GDM1 (cell line): Measurements from ENCODE around the gene SLC31A1.
"Not testable (repeated sequence)": the region's sequence is repeated elsewhere in the genome, so short reads cannot be mapped to it uniquely, and the experiment has no call there.

Experiments used
- DNase-seq: peaks from one replicate; lab custom pipeline; 2025; lab: John Stamatoyannopoulos, UW

Gene SLC31A1

DNA sequence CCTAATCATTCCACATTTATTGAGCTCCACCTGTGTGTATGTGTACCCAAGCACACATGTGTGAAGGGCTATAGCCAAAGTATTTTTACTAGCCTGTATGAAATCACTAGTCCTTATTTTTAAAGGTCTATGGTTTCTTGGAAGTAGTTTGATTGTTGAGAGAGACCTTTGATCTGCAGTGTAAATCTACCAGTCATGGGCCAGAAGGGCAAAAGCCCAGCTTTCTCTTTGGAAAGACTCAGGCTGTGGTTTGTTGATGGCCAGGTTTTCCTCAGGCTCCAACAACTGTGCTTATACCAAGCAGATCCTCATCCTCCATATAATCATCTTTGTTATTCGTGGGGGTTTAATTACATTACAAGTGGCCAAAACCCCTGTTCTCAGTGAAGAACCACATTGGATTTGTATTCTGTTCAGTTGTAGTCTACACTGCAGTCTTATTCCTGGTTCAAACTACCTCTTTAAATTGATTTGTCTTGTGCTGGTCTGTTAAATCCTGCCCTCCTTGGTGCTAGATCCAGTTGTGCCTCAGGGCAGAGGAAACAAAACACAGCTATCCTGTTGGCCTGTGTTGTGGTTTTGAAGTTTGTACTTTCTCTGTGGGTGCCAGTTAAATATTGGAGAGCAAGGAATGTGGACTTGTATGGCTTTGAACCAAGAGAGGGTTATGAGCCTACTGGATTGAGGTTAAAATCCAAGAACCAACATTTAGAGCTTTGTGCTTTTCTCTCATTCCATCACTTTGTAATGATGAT lies 40.8 kb downstream of the SLC31A1 start:
- DNase-seq, result no peak

DNA sequence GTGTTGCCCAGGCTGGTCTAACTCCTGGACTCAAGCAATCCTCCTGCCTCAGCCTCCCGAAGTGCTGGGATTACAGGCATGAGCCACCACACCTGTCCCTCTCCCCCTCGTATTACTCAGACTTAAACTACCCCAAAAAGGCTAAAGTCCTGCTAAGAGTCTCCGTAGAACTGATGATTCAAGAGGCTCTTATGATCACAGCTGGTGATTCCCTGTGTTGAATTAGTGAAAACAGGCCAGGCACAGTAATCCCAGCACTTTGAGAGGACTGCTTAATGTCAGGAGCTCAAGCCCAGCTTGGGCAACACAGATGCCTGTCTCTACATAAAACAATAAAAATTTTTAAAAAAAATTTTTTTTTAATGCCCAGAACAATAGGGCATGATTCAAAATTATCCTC lies 44.8 kb downstream of the SLC31A1 start:
- DNase-seq, result no peak

DNA sequence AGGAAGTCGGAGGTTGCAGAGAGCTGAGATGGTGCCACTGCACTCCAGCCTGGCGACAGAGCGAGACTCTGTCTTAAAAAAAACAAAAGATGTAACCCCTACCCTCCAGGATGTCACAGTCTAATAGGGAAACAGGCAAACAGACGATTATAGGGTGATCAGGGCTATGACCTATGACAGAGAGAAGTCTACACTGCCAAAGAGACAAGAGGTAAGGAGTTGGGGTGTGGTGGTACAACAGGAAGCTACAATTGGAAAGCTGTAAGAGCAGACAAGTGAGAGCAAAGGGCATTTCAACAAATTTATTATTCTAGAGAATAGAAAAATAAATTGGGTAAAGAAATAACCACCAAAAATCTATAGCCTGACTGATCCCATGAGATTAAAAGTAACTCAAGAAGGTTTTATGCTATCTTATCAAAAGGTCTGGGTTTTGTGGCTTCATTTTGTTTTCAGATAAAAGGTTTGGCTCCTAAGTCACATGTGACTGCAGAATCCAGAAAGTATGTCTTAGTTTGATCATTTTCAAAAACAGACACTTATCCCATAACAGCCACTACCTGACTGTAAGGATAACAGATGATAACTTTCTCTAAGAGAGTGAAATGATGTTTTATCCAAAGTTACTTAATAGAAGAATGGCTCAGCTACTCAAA lies 46.7 kb downstream of the SLC31A1 start:
- DNase-seq, result no peak

DNA sequence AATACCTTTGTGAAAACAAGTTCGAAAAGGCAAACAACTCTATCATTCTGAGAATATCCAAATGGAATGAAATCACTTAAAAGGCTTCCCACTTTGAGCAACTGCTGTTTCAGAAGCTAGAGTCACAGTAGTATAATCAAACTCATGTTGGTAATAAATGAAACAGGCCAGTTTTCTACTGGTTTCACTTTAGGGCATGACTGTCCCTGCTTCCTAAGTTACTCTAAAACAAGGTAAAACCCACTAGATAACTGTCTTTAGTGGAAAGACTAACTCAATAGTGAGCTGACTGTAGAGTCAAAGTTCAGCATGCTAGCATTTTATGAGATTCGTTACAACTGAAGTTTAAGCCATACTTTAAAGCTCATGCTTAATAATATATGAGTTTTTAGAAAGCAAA lies 48.0 kb downstream of the SLC31A1 start:
- no peak for DNase-seq

DNA sequence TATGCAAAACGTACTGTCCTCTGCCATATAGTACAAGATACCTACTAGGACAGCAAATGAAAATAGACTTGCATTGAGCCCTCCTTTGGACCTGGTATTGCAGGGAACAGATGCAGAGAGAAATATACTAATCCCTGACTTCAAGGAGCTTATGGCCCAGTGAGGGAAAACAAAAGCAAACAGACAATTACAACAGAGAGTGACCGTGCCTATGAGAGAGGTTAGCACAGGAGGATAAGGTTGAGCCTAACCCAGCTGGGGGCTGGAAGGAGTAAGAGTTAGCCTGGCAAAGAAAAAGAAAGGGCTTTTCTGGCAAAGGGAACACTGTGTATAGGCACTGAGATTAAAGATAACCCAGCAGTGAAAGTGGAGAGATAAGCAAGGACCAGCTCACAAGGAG lies 48.5 kb downstream of the SLC31A1 start:
- DNase-seq, result no peak

DNA sequence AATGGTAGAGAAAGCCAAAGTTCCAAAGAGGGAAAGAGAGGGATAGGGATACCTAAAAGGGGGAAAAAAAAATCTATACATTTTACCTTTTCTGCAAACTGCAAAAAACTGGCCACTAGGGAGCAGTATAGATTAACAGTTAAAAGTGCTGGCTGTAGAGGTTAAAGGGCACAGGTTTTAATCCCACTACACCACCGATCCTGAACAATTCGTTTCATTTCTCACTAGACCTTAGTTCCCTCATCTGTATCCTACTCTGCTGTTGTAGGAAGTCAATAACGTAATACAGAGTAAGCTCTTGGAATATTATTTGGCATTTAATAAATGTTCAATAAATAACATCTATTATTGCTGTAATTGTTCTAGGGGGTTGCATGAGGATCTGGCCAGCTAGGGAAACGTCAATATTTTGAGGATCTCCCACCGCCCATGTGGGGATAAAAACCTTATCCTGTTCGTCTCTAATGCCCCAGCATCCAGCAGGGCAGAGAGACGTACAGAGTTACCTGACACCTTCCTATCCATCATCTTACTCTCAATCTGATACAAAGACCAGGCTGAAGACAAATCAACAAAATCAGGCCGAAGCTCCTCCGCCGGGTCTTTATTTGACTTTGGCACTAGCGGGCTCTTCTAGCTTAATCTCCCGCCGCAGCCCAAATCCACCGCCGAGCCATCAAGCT lies 53.3 kb downstream of the SLC31A1 start:
- DNase-seq, result peak; percentile 11

DNA sequence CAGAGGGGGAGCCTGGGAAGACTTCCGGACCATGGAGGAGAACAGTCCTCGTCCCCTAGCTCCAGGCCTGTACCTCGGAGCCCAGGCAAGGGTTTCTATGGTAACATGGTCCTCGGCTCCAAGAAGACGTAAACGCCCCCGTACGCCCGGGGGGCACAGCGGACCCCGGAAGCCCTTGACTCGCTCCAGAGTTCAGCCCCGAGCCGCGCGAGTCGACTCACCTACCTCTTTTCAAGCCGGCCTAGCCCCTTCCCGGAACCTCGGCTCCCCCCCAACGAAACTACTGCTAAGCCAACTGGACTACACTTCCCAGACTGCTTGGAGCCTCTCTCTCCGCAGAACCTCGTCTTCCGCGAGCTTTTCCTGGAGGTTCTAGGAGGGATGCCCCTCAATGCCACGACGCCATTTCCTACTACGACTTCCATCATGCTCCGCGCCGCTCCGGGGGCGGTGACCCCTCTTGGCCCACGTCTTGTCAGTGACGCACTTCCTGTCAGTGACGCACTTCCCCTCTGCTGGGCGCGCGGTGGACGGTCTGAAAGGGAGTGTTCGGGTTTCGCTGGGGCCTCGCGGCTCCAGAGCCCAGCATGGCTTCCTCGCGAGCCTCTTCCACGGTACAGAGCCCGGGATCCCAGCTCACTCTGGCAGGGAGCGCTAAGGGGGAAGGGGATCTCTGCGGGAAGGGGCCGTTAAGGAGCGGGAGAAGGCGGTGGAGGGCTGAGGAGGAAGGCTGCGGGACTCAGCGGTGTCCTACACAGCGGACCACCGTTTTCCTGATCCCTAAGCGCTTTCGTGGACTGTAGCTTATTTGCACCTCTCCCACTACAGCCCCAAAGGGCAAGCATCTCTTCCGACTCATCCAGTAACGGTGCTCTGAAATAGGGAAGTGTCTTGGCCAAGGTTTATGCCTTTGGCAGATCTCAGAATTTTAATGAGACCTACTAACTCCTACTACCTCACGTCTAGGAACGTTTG lies 54.1 kb downstream of the SLC31A1 start, which contains the start of the genes CDC26 and PRPF4:
Gene CDC26, minus strand, starts transcription at position 416 of the 975 bp plus-strand sequence. CDS start 3,065 bp downstream, outside the sequence.
Gene PRPF4, plus strand, starts transcription at position 502 of the 975 bp plus-strand sequence. Its CDS starts 86 bp downstream, at position 588.
- DNase-seq, result peak; percentile 96

DNA sequence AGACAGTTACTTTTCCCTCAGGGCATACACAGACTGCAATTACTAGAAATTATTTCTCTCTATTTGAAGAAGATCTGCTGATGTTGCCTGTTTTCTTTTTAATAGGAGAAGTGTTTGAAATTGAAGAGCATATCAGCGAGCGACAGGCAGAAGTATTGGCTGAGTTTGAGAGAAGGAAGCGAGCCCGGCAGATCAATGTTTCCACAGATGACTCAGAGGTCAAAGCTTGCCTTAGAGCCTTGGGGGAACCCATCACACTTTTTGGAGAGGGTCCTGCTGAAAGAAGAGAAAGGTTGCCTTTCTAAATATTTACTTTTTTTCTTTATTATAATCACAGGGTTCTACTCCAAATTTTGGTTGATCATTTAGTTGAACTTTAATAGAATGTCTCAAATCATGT lies 57.5 kb downstream of the SLC31A1 start:
- no peak for DNase-seq

DNA sequence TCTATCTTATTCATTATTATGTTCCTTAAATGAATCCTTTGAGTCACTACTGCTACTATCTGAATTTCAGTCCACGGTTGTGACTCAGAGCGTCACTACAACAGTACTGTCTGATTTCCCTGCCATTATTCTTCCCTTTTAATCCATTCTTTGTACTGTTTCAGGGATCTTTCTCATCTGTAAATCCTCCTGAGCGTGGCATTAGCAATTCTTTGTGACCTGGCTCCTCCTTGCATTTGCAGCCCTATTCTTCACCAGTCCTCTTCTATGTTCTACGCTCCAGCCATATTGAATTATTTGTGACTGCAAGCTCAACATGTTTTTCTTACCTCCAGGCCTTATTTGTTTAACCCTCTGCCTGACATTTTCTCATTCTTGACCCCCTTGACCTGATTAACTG lies 60.0 kb downstream of the SLC31A1 start:
- DNase-seq, result no peak

DNA sequence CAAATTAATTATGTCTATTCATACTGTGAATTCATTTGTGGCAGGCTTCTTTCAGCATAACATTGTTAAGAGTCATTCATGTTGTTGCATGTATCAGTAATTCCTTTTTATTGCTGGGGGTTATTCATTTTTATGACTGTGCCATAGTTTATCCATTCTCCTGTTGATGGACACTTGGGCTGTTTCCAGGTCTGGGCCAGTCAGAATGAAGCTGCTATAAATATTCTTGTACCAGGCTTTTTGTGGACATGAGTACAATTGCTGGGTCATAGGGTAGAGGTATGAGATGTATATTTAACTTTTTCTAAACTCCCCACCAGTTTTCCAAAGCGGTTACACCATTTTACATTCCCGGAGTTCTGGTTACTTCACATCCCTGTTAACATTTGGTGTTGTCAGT lies 67.7 kb downstream of the SLC31A1 start:
- DNase-seq, result no peak

DNA sequence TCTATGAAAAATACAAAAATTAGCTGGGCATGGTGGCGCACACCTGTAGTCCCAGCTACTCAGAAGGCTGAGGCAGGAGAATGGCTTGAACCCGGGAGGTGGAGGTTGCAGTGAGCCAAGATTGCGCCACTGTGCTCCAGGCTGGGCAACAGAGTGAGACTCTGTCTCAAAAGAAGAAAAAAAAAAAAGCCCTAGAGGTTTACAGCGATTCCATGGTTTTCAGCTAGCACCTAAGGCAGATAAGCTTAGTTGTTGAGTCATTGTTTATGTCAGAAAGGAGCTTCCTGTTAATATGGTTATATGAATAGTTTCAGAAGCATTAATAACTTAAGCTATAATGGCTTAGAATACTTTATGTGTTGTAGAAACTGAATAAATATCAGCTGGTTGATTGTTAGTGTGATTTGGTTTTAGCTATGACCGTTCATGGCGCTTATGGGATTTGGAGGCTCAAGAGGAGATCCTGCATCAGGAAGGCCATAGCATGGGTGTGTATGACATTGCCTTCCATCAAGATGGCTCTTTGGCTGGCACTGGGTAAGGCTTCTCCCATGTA lies 68.8 kb downstream of the SLC31A1 start:
- no peak for DNase-seq

DNA sequence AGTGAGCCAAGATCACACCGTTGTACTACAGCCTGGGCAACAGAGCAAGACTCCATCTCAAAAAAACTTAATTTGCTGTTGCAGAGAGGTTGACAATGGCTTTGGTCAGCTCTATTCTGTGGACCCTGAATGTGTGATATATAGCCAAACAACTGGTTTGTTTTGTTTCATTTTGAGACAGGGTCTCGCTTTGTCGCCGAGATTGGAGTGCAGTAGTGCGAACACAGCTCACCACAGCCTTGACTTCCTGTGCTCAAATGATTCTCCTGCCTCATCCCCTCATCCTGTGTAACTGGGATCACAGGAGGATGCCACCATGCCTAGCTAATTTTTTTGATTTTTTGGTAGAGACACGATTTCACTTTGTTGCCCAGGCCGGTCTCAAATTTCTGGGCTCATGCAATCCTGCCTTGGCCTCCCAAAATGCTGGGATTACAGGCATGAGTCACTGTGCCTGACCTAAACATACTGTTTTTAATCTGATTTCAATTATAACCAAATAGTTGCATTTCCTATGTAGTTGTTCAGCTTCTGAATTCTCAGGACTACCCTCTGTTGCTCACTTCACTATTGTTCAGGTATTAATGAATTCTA lies 72.0 kb downstream of the SLC31A1 start:
- DNase-seq, result no peak

DNA sequence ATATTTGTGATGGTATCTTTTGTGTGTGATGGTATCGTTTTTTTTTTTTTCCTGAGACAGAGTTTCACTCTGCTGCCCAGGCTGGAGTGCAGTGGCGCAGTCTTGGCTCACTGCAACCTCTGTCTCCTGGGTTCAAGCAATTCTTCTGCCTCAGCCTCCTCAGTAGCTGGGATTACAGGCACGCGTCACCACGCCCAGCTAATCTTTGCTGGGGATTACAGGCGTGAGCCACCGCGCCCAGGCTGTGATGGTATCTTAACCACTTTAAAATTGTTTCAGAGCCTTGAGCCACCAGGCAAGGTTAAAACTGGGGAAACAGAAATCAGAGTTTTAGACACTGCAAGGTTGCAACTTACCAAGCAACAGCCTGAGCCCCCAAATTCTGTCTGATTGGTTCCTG lies 74.9 kb downstream of the SLC31A1 start:
- DNase-seq, result not testable (repeated sequence)

DNA sequence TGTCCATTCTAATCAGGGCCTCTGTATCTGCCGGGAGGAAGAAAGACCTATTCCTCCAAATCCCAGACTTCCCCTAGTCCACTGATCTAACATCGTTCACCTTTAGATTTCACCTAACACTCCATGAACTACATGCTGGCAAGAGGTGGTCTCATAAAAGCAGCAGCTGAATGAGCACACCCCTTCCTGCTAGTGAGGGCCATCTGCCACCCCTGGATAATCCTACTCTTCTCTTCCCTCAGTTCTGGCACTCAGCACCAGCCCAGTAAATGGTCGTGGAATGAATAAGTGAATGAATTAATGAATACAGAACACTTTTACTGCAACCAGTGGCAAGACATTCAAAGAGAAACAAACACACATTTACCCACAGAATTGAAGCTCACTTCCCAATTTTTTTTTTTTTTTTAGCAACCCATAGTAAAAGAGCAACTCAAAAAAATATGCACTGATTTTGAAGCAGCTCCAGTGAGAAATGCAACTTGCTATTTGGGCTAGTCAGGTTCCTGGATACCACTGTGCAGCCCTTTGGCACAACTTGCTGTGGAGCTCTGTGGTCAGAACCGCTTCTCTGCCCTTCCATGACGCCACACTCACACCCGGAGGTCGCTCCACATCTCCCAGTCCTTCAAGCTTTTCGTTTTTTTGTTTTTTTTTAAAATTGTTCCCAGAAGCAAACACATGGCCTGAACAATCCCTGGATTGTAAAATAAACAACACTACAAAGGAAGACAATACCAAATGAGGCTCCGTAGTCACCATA lies 75.6 kb downstream of the SLC31A1 start:
- DNase-seq, result no peak

DNA sequence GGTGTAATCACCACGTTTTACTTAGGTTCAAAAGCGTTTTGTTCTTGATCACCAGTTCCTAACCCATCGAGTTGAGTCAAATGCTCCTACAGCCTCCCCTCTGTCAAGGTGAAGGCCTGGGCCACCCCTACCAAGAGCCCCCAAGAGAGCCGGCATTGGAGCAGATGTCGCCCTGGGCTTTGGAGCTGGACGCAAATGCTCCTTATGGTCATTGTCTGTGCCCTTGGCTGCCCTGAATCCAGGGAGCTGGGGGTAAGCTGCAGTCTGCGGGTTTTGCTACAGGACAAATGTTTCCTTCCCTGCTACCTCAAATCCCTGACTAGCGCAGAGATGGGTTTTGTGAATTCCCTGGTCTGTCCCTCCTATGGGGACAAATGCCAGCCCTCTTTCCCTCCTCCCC lies 77.0 kb downstream of the SLC31A1 start:
- no peak for DNase-seq

DNA sequence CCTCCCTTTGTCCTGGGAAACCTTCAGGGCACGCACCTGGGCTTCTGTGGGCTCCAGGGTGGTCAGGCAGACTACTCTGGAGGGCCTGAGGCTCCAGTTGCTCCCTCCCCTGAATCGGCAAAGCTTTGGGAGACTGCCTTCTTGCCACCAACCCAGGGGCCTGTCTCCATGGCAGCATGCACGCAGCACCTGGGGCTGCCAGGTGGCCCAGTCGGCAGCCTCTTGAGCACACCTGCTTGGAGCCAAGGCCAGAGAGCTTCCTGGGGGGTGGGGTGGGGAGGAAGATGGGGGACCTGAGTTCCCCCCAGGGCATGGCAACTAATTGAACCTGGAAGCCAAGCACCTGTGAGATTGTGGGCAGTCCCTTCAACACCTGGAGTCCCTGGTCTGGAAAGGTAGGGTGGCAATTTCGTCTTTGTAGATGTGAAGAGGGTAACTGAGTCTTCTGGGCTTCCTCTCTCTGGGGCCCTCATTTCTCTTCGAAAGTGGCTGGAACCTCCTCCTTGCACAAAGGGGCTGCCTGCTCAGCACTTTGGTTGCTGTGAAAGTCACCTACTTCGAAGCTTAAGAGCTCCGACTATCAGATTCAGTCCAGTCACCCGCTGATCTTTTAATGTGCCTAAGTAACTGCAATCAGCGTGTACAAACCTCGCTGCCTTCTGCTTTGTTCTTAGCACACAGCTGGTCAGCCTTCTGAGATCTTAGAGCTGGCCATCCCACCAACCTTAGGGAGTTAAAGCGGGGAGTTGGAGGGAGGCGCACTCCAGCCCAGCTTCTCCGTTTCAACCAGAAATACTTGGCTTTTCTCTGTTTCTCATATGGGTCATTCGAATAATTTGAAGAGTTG lies 77.8 kb downstream of the SLC31A1 start:
- no peak for DNase-seq

DNA sequence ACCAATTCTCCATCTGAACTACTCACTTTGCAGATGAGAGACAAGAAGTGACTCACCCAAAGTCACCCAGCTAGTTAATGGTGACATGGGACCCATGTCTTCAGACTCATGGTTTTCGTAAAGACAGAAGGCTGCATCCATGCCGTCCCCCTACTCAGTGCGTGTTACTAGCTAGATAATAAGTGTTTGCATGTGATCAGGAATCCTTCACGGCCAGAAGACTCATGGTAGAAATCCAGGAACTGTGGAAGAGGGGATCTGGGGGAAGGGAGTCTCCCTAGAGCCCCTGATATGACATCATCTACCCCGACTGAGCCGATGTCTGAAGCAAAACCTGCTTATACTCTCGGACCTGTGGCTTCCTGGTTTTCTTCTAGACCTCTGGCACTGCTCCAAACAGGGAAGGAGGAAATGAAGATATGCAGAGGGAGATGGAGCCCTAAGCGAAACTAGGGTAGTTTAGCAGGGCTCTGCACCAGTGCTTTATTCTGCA lies 78.5 kb downstream of the SLC31A1 start:
- DNase-seq, result peak; percentile 50

DNA sequence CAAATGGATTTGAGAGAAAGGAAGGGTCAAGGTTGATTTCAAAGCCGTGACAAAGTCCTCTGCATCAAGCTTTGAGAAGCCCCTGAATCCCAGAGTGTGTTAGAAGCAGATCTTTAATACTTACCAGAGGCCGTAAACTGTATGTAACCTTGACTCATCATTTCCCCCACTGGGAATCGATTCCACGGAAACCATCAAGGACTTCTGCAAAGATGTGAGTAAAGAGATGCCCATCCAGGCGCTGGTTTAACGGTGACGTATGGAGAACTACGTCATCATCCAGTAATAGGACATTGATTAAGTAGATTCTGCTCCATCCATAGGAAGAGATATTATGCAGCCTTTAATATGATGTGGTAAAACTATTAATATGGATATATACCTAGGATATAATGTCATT lies 80.2 kb downstream of the SLC31A1 start:
- DNase-seq, result no peak

DNA sequence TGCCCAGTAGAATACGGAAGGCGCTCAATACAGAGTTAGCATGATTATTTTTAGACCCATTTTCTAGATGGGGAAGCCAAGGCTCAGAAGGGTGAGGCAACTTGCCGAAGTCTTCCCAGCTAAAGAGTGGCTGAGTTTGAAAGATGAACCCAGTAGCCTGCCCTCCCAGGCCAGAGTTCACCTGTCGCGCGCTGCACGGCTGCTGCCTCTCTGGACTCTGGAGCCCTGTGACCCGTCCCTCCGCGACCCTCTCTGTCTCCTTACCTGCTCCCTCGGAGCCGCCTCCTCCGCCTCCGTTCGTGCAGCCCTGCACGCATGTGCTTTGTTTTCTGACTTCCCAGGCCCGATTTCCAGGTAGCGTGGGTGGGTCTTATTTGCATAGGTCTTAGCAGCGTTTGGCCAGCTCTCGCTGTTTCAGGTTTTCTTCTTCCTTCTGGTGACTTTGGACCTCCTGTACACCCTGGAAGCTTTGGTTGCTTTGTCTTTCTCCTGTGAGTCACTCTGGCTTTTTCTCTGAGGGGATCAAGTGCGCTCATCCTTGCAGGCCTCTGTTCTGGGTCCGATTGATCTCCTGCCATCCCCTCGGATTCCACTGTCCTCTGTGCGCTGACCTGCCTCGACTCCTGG lies 81.6 kb downstream of the SLC31A1 start, which contains the start of gene RNF183:
Gene RNF183, minus strand, starts transcription at position 585 of the 627 bp plus-strand sequence. CDS start 5,192 bp downstream, outside the sequence.
- DNase-seq, result no peak
